IMR-90 (cell line): ENCODE results near the gene RFK. TPM values are rescaled to one million over a fixed set of nuclear protein-coding genes. Genes with fewer than 3 reads are reported as not detected.

Experiments used
- ATAC-seq: fragments of 200-7000 bp; cut with Tn5 transposase; 2 replicates; pipeline ENCODE4 v1.9.1; 2020; ENCODE audit warnings: low read depth, mild to moderate bottlenecking, moderate library complexity
- BruUV-seq: library from RNA; stranded (reverse); fragments of 400-500 nt; replicated peaks from 2 replicates; lab custom pipeline; 2021; lab: Mats Ljungman, UMichigan
- CTCF ChIA-PET: fragments of 300-600 bp; formaldehyde crosslinking; extraction: SDS; loops from one replicate; lab custom pipeline; 2021; ENCODE audit warnings: antibody characterized with exemption; lab: Yijun Ruan, JAX
- POLR2A ChIA-PET: fragments of 300-600 bp; sonication (Branson Sonifier 250); formaldehyde crosslinking; loops from one replicate; lab custom pipeline; 2022; ENCODE audit warnings: antibody characterized with exemption; ENCODE audit not compliant: unreplicated experiment; lab: Charles Lee
- DNase-seq: peaks from one replicate; pipeline ENCODE4 v3.0.0; 2013
- H2AFZ ChIP-seq: replicated peaks from 2 replicates; pipeline ENCODE3; 2013; ENCODE audit warnings: low read length, mild to moderate bottlenecking; ENCODE audit not compliant: poor library complexity
- H2AK5ac ChIP-seq: 2 replicates; pipeline ENCODE4 v1.6.1; 2013; ENCODE audit warnings: low read depth, low read length, inconsistent platforms
- H2AK9ac ChIP-seq: replicated peaks from 2 replicates; pipeline ENCODE3; 2013; ENCODE audit warnings: mild to moderate bottlenecking, low read depth, low read length, moderate library complexity; ENCODE audit not compliant: poor library complexity
- H2BK120ac ChIP-seq: 2 replicates; pipeline ENCODE4 v1.6.1; 2013; ENCODE audit warnings: low read depth, low read length, inconsistent platforms
- H2BK15ac ChIP-seq: 3 replicates; pipeline ENCODE4 v1.6.1; 2013; ENCODE audit warnings: low read depth, low read length, inconsistent platforms
- H2BK20ac ChIP-seq: 2 replicates; pipeline ENCODE4 v1.6.1; 2013; ENCODE audit warnings: low read depth, mild to moderate bottlenecking, inconsistent platforms, low read length, moderate library complexity
- H2BK5ac ChIP-seq: 2 replicates; pipeline ENCODE4 v1.6.1; 2013; ENCODE audit warnings: mild to moderate bottlenecking, low read depth, low read length, inconsistent platforms; ENCODE audit not compliant: poor library complexity, severe bottlenecking
- H3K14ac ChIP-seq: replicated peaks from 2 replicates; pipeline ENCODE4 v1.6.1; 2013; ENCODE audit warnings: low read depth, low read length, inconsistent platforms
- H3K18ac ChIP-seq: 2 replicates; pipeline ENCODE4 v1.6.1; 2013; ENCODE audit warnings: low read depth, low read length, control low read depth
- H3K23ac ChIP-seq: 2 replicates; pipeline ENCODE4 v1.6.1; 2013; ENCODE audit warnings: low read depth, low read length, inconsistent platforms
- H3K27ac ChIP-seq: 2 replicates; pipeline ENCODE4 v1.5.1; 2013; ENCODE audit warnings: mild to moderate bottlenecking, control low read depth, low read length; ENCODE audit not compliant: insufficient read depth
- H3K27me3 ChIP-seq: 2 replicates; pipeline ENCODE4 v1.6.1; 2013; ENCODE audit warnings: low read length; ENCODE audit not compliant: control insufficient read depth, insufficient read depth
- H3K36me3 ChIP-seq: 2 replicates; pipeline ENCODE4 v1.6.1; 2013; ENCODE audit warnings: low read length, mixed read lengths; ENCODE audit not compliant: control insufficient read depth, insufficient read depth
- H3K4ac ChIP-seq: 2 replicates; pipeline ENCODE4 v1.6.1; 2013; ENCODE audit warnings: low read depth, low read length, inconsistent platforms
- H3K4me1 ChIP-seq: 2 replicates; pipeline ENCODE4 v1.6.1; 2013; ENCODE audit warnings: low read length, mixed read lengths; ENCODE audit not compliant: control insufficient read depth, insufficient read depth
- H3K4me2 ChIP-seq: 2 replicates; pipeline ENCODE4 v1.6.1; 2013; ENCODE audit warnings: low read depth, mild to moderate bottlenecking, control low read depth, low read length, moderate library complexity
- H3K4me3 ChIP-seq: 2 replicates; pipeline ENCODE4 v1.5.1; 2013; ENCODE audit warnings: low read depth, mild to moderate bottlenecking, control low read depth, low read length, moderate library complexity; ENCODE audit not compliant: insufficient read depth
- H3K56ac ChIP-seq: 2 replicates; pipeline ENCODE4 v1.6.1; 2013; ENCODE audit warnings: low read length, inconsistent platforms; ENCODE audit not compliant: insufficient read depth; ENCODE audit errors: extremely low read depth
- H3K79me1 ChIP-seq, 2 experiments: 2 replicates each; pipeline ENCODE4 v1.6.1; 2013; ENCODE audit warnings: low read length in 2 of 2, inconsistent platforms in 1 of 2, low read depth in 1 of 2
- H3K9ac ChIP-seq: 2 replicates; pipeline ENCODE4 v1.6.1; 2013; ENCODE audit warnings: low read depth, low read length, control low read depth
- H3K9me1 ChIP-seq: 2 replicates; pipeline ENCODE4 v1.6.1; 2013; ENCODE audit warnings: low read length, inconsistent platforms; ENCODE audit not compliant: insufficient read depth
- H3K9me3 ChIP-seq: 2 replicates; pipeline ENCODE4 v1.6.1; 2013; ENCODE audit warnings: low read length; ENCODE audit not compliant: control insufficient read depth, insufficient read depth
- H4K20me1 ChIP-seq: 2 replicates; pipeline ENCODE4 v1.6.1; 2013; ENCODE audit warnings: low read length, inconsistent platforms; ENCODE audit not compliant: insufficient read depth
- H4K5ac ChIP-seq: 2 replicates; pipeline ENCODE4 v1.6.1; 2013; ENCODE audit warnings: mild to moderate bottlenecking, low read depth, low read length, control low read depth
- H4K8ac ChIP-seq, 2 experiments: 2 replicates each; pipeline ENCODE4 v1.6.1; 2013; ENCODE audit warnings: low read depth in 2 of 2, low read length in 2 of 2, control low read depth in 1 of 2, inconsistent platforms in 1 of 2
- H4K91ac ChIP-seq: 2 replicates; pipeline ENCODE4 v1.6.1; 2013; ENCODE audit warnings: low read depth, low read length, inconsistent platforms; ENCODE audit not compliant: insufficient read depth
- BHLHE40 ChIP-seq: fragments of 150-350 bp; IDR thresholded peaks from 2 replicates; pipeline ENCODE4 v1.6.1; 2016; ENCODE audit warnings: mild to moderate bottlenecking, low read depth, low read length
- CEBPB ChIP-seq: IDR thresholded peaks from 2 replicates; pipeline ENCODE4 v1.6.1; 2012; ENCODE audit warnings: low read depth, low read length, improper control_type of control experiment
- CHD1 ChIP-seq: IDR thresholded peaks from 2 replicates; pipeline ENCODE4 v1.6.1; 2012; ENCODE audit warnings: low read depth, low read length, improper control_type of control experiment
- CTCF ChIP-seq: conservative IDR thresholded peaks from 2 replicates; pipeline ENCODE4 v1.5.1; 2012; ENCODE audit warnings: mild to moderate bottlenecking, low read depth, low read length, improper control_type of control experiment
- ELK1 ChIP-seq: fragments of 150-350 bp; IDR thresholded peaks from 2 replicates; pipeline ENCODE4 v1.6.1; 2016; ENCODE audit warnings: low read depth, mild to moderate bottlenecking, low read length, moderate library complexity, borderline replicate concordance
- FOS ChIP-seq: fragments of 150-350 bp; IDR thresholded peaks from 2 replicates; pipeline ENCODE4 v1.6.1; 2016; ENCODE audit warnings: low read depth, low read length
- MAFK ChIP-seq: IDR thresholded peaks from 2 replicates; pipeline ENCODE4 v1.6.1; 2012; ENCODE audit warnings: low read depth, low read length, improper control_type of control experiment
- MAZ ChIP-seq: IDR thresholded peaks from 2 replicates; pipeline ENCODE4 v1.6.1; 2012; ENCODE audit warnings: low read depth, mild to moderate bottlenecking, low read length, improper control_type of control experiment, moderate library complexity, borderline replicate concordance
- MXI1 ChIP-seq: IDR thresholded peaks from 2 replicates; pipeline ENCODE4 v1.6.1; 2012; ENCODE audit warnings: low read depth, mild to moderate bottlenecking, low read length, moderate library complexity, borderline replicate concordance
- NFE2L2 ChIP-seq: fragments of 150-350 bp; IDR thresholded peaks from 2 replicates; pipeline ENCODE4 v1.6.1; 2016; ENCODE audit warnings: low read depth, mild to moderate bottlenecking, low read length
- POLR2A ChIP-seq: IDR thresholded peaks from 2 replicates; pipeline ENCODE4 v1.6.1; 2012; ENCODE audit warnings: mild to moderate bottlenecking, low read depth, low read length
- RAD21 ChIP-seq: IDR thresholded peaks from 2 replicates; pipeline ENCODE4 v1.6.1; 2012; ENCODE audit warnings: low read length, improper control_type of control experiment
- RCOR1 ChIP-seq: IDR thresholded peaks from 2 replicates; pipeline ENCODE4 v1.6.1; 2012; ENCODE audit warnings: mild to moderate bottlenecking, low read length, improper control_type of control experiment; ENCODE audit not compliant: insufficient replicate concordance
- RFX5 ChIP-seq: IDR thresholded peaks from 2 replicates; pipeline ENCODE4 v1.8.0; 2012; ENCODE audit warnings: low read depth, mild to moderate bottlenecking, low read length, moderate library complexity
- SMC3 ChIP-seq: fragments of 150-350 bp; IDR thresholded peaks from 2 replicates; pipeline ENCODE4 v1.6.1; 2016; ENCODE audit warnings: low read depth, mild to moderate bottlenecking, antibody characterized with exemption, low read length, moderate library complexity
- USF2 ChIP-seq: fragments of 150-350 bp; IDR thresholded peaks from 2 replicates; pipeline ENCODE4 v1.6.1; 2017; ENCODE audit warnings: mild to moderate bottlenecking, antibody characterized with exemption, low read length, low read depth
- WGBS, 2 experiments: methylation state at CpG; one replicate each; pipeline versions ENCODE4 v1.1.5 to v1.1.7; 2013; ENCODE audit warnings: missing lambda C conversion rate in 2 of 2; ENCODE audit not compliant: insufficient read length in 1 of 2; ENCODE audit errors: extremely low coverage in 2 of 2; 5-methylcytosine and 5-hydroxymethylcytosine counted together
- dilution Hi-C: fragments of 300-500 bp; cut with HindIII; formaldehyde crosslinking; loops from one replicate; pipeline ENCODE4 v1.14.3; 2018; ENCODE audit warnings: low sequenced_read_pairs; ENCODE audit not compliant: unreplicated experiment
- in situ Hi-C: fragments of 300-500 bp; cut with MboI; formaldehyde crosslinking; loops from 3 replicates; pipeline ENCODE4 v1.14.3; 2019; ENCODE audit warnings: low sequenced_read_pairs, inconsistent platforms, mixed read lengths
- intact Hi-C: fragments of 100-400 bp; cut with micrococcal nuclease; formaldehyde crosslinking; loops from 2 replicates; pipeline ENCODE4 v1.10.0; 2022
- polyA plus RNA-seq, 3 experiments: library from polyadenylated mRNA; depleted of rRNA; stranded (reverse); fragments of >200 nt; gene quantifications; 2 replicates each; pipeline ENCODE4 v1.2.3, GENCODE V29; 2012; ENCODE audit warnings: low replicate concordance in 1 of 3
- total RNA-seq: library from RNA; depleted of rRNA; stranded (reverse); fragments of >200 nt; gene quantifications from 2 replicates; pipeline ENCODE4 v1.2.3, GENCODE V29; 2012

Gene RFK
- total and polyA plus RNA-seq, 2 of the 4 experiments (the other 2 are of a cell fraction) = 10.3 to 13.8 TPM

- intact Hi-C loops = no loop called here
- H3K27me3 ChIP-seq = no peaks in the 10 kb centered on the region
- TF ChIP-seq POLR2A (no peak), BHLHE40 (no peak), CEBPB (no peak), CHD1 (no peak), MAZ (no peak), USF2 (no peak), CTCF (no peak), NFE2L2 (no peak), MAFK (no peak), RAD21 (no peak), RFX5 (no peak), ELK1 (no peak), RCOR1 (no peak), SMC3 (no peak), FOS (no peak), MXI1 (no peak)
- no TSS peak for BruUV-seq
- in situ Hi-C loops = no loop called here
- dilution Hi-C loops = no loop called here
- H3K4me1 ChIP-seq = no peaks in the 10 kb centered on the region
- no peak overlapping the region for H2BK15ac ChIP-seq
- ATAC-seq (no peak), DNase-seq (no peak)
- no peak overlapping the region for H3K27ac ChIP-seq
- H2AK9ac ChIP-seq = no peak overlapping the region
- H2AK5ac ChIP-seq = no peak overlapping the region
- H3K4ac ChIP-seq = no peak overlapping the region
- H3K9me1 ChIP-seq = no peaks in the 10 kb centered on the region
- no peak overlapping the region for H3K4me3 ChIP-seq
- no peaks in the 10 kb centered on the region for H4K20me1 ChIP-seq
- CTCF ChIA-PET = no interaction called here
- no peak overlapping the region for H3K14ac ChIP-seq
- H2BK5ac ChIP-seq = no peak overlapping the region
- POLR2A ChIA-PET = no interaction called here
- no peaks in the 10 kb centered on the region for H3K79me1 ChIP-seq
- no peak overlapping the region for H3K23ac ChIP-seq
- H3K9ac ChIP-seq = no peak overlapping the region
- no peak overlapping the region for H4K5ac ChIP-seq
- H4K8ac ChIP-seq = no peak overlapping the region
- no peak overlapping the region for H2BK20ac ChIP-seq
- no peak overlapping the region for H3K18ac ChIP-seq
- H3K36me3 ChIP-seq = no peaks in the 10 kb centered on the region
- no peak overlapping the region for H3K4me2 ChIP-seq
- no peak overlapping the region for H2BK120ac ChIP-seq
- H3K56ac ChIP-seq = no peak overlapping the region
- no peak overlapping the region for H2AFZ ChIP-seq
- no CpG with 5 or more reads among the region's 7 CpGs for WGBS, 2 experiments
- no peaks in the 10 kb centered on the region for H3K9me3 ChIP-seq
- no peak overlapping the region for H4K91ac ChIP-seq
Observed at GRCh38 chr9:76426807-76427419, 32.7 kb upstream of the RFK start.
